Aorta (tissue), 5 donors: ENCODE results near the gene CSF1R. TPM values are rescaled to one million over a fixed set of nuclear protein-coding genes. Genes with fewer than 3 reads are reported as not detected.

Experiments
- ATAC-seq: fragments of 200-7000 bp; cut with Tn5 transposase; one replicate; pipeline ENCODE4 v1.9.1; 2022; ENCODE audit warnings: moderate library complexity; ENCODE audit not compliant: low FRiP score
- DNase-seq, 2 donors: peaks; one replicate each; pipeline ENCODE4 v3.0.0-alpha.2; 2020
- H3K27ac ChIP-seq, 2 donors: one replicate each; pipeline ENCODE4 v1.5.1; 2013; ENCODE audit warnings: low read length in 2 of 2, mild to moderate bottlenecking in 2 of 2, moderate library complexity in 2 of 2, control low read depth in 1 of 2, inconsistent platforms in 1 of 2, low read depth in 1 of 2
- H3K27me3 ChIP-seq, 2 donors: one replicate each; pipeline ENCODE4 v1.6.1; 2013; ENCODE audit warnings: control low read depth in 1 of 2, low read length in 1 of 2, mild to moderate bottlenecking in 1 of 2, moderate library complexity in 1 of 2; ENCODE audit not compliant: insufficient read depth in 2 of 2, control insufficient read depth in 1 of 2
- H3K36me3 ChIP-seq, 2 donors: one replicate each; pipeline ENCODE4 v1.6.1; 2013; ENCODE audit warnings: control low read depth in 1 of 2, low read length in 1 of 2, mild to moderate bottlenecking in 1 of 2; ENCODE audit not compliant: insufficient read depth in 2 of 2, control insufficient read depth in 1 of 2
- H3K4me1 ChIP-seq, 2 donors: one replicate each; pipeline ENCODE4 v1.6.1; 2013; ENCODE audit warnings: low read length in 2 of 2, control low read depth in 1 of 2, mild to moderate bottlenecking in 1 of 2, moderate library complexity in 1 of 2; ENCODE audit not compliant: insufficient read depth in 2 of 2, control insufficient read depth in 1 of 2
- H3K4me3 ChIP-seq, 2 donors: one replicate each; pipeline ENCODE4 v1.5.1; 2013; ENCODE audit warnings: low read length in 2 of 2, control low read depth in 1 of 2, mild to moderate bottlenecking in 1 of 2
- H3K9me3 ChIP-seq: one replicate; pipeline ENCODE4 v1.6.1; 2013; ENCODE audit warnings: mild to moderate bottlenecking, low read length; ENCODE audit not compliant: control insufficient read depth
- WGBS, 2 donors: extraction: QIAGEN DNeasy Blood & Tissue Kit; methylation state at CpG; one replicate each; pipeline ENCODE4 v1.1.7; 2013; 5-methylcytosine and 5-hydroxymethylcytosine counted together
- intact Hi-C, 2 donors: fragments of 100-400 bp; cut with DNase I; formaldehyde crosslinking; loops; one replicate each; pipeline versions ENCODE4 v1.14.2 to v1.15.0; 2022
- polyA plus RNA-seq, 2 donors: library from polyadenylated mRNA; stranded (reverse); fragments of 200-250 nt; gene quantifications; one replicate each; pipeline ENCODE4 v1.2.3, GENCODE V29; 2013
- total RNA-seq, 2 donors: library from RNA; stranded (reverse); fragmentation: NEBNext Ultra II Directional; extraction: Animal tissue kit (Norgen Biotek cat#: 25700); gene quantifications; one replicate each; pipeline ENCODE4 v1.2.1, GENCODE V29; 2021
- donor health status: healthy with polysubstance abuse.
- donor health status: Bipolar disorder and iron deficiency.
- donor health status: DM: no; HTN: no; CAD: no.
- donor health status: DM: no; HTN: no; CAD: no.
- donor health status: DM: yes; HTN: yes; CAD: no.

The CSF1R gene
- total and polyA plus RNA-seq, 4 donors: 3.4 to 125 (median 25.2) TPM

- no peak for DNase-seq
- Histone ChIP-seq H3K27ac (no peak overlapping the region), H3K27me3 (no peaks in the 10 kb centered on the region), H3K4me1 (peaks cover 0 to 5% of the 10 kb centered on the region in 2 donors), H3K9me3 (no peaks in the 10 kb centered on the region), H3K4me3 (no peak overlapping the region), H3K36me3 (peaks cover 2 to 17% of the 10 kb centered on the region in 2 donors)
- WGBS, 2 donors: 71 to 74% methylated on average over 8 of the region's 8 CpGs
- ATAC-seq: no peak
- intact Hi-C loops: loop anchor here (1.0 to 5.0 kb wide), 4 partner anchors 30 to 128 kb away; partner anchors contain the start of genes HMGXB3 (in 1 of the 2) and TIGD6 (in 1 of the 2)
Observed at GRCh38 chr5:150130493-150130922, 44.2 kb upstream of the CSF1R start.

GRCh38 chr5:150129813-150130492, 43.6 kb upstream of the CSF1R start:
- no peaks in the 10 kb centered on the region for H3K9me3 ChIP-seq
- intact Hi-C loops: loop anchor here (1.0 to 5.0 kb wide), 4 partner anchors 31 to 128 kb away; partner anchors contain the start of genes HMGXB3 (in 1 of the 2) and TIGD6 (in 1 of the 2)
- H3K4me3 ChIP-seq: no peak overlapping the region
- WGBS, 2 donors: 13 to 16% methylated on average over 25 of the region's 25 CpGs
- ATAC-seq (peak; percentile 81), DNase-seq (peak; percentile 84 to 91)
- no peak overlapping the region for H3K27ac ChIP-seq
- peaks cover 0 to 4% of the 10 kb centered on the region in 2 donors for H3K4me1 ChIP-seq
- no peaks in the 10 kb centered on the region for H3K27me3 ChIP-seq
- H3K36me3 ChIP-seq: peaks cover 2 to 22% of the 10 kb centered on the region in 2 donors

- Histone ChIP-seq H3K9me3 (no peaks in the 10 kb centered on the region), H3K4me1 (no peaks in the 10 kb centered on the region), H3K36me3 (peaks cover 2 to 22% of the 10 kb centered on the region in 2 donors), H3K27ac (no peak overlapping the region), H3K4me3 (no peak overlapping the region), H3K27me3 (no peaks in the 10 kb centered on the region)
- 48 to 52% methylated on average over 8 of the region's 8 CpGs for WGBS, 2 donors
- DNase-seq (no peak), ATAC-seq (peak; percentile 1)
- intact Hi-C loops: no loop called here
Observed at GRCh38 chr5:150129454-150129812, 43.1 kb upstream of the CSF1R start.

- Histone ChIP-seq H3K4me3 (no peak overlapping the region), H3K9me3 (no peaks in the 10 kb centered on the region), H3K4me1 (no peaks in the 10 kb centered on the region), H3K36me3 (peaks cover 5 to 31% of the 10 kb centered on the region in 2 donors), H3K27ac (no peak overlapping the region), H3K27me3 (no peaks in the 10 kb centered on the region)
- no peak for DNase-seq
- WGBS, 2 donors: 77 to 80% methylated on average over 6 of the region's 6 CpGs
- intact Hi-C loops: no loop called here
- ATAC-seq: no peak
Observed at GRCh38 chr5:150126921-150127265, 40.5 kb upstream of the CSF1R start.

GRCh38 chr5:150126199-150126920, 40.0 kb upstream of the CSF1R start:
- H3K4me3 ChIP-seq: no peak overlapping the region
- H3K27ac ChIP-seq: no peak overlapping the region
- H3K4me1 ChIP-seq: no peaks in the 10 kb centered on the region
- H3K27me3 ChIP-seq: no peaks in the 10 kb centered on the region
- no peaks in the 10 kb centered on the region for H3K9me3 ChIP-seq
- H3K36me3 ChIP-seq: peaks cover 5 to 34% of the 10 kb centered on the region in 2 donors
- DNase-seq (no peak), ATAC-seq (no peak)
- 78 to 80% methylated on average over 10 of the region's 10 CpGs for WGBS, 2 donors
- intact Hi-C loops: no loop called here

- Histone ChIP-seq H3K9me3 (no peaks in the 10 kb centered on the region), H3K27me3 (no peaks in the 10 kb centered on the region), H3K4me1 (no peaks in the 10 kb centered on the region), H3K36me3 (peaks cover 5 to 34% of the 10 kb centered on the region in 2 donors), H3K4me3 (no peak overlapping the region), H3K27ac (no peak overlapping the region)
- DNase-seq (peak in 1 of 2 donors; percentile 66), ATAC-seq (no peak)
- WGBS, 2 donors: 86% methylated on average over 10 of the region's 10 CpGs
- intact Hi-C loops: no loop called here
Observed at GRCh38 chr5:150125334-150125733, 39.0 kb upstream of the CSF1R start.

- Histone ChIP-seq H3K27ac (no peak overlapping the region), H3K4me3 (no peak overlapping the region), H3K9me3 (no peaks in the 10 kb centered on the region), H3K36me3 (peaks cover 9 to 32% of the 10 kb centered on the region in 2 donors), H3K4me1 (no peaks in the 10 kb centered on the region), H3K27me3 (no peaks in the 10 kb centered on the region)
- intact Hi-C loops: no loop called here
- WGBS, 2 donors: 83% methylated on average over 8 of the region's 8 CpGs
- DNase-seq (peak in 1 of 2 donors; percentile 57), ATAC-seq (no peak)
Observed at GRCh38 chr5:150124596-150124995, 38.2 kb upstream of the CSF1R start.

GRCh38 chr5:150124111-150124557, 37.8 kb upstream of the CSF1R start:
- H3K27me3 ChIP-seq: no peaks in the 10 kb centered on the region
- DNase-seq (peak; percentile 36 to 70), ATAC-seq (no peak)
- no peak overlapping the region for H3K27ac ChIP-seq
- intact Hi-C loops: no loop called here
- WGBS, 2 donors: 81 to 82% methylated on average over 11 of the region's 11 CpGs
- peaks cover 9 to 31% of the 10 kb centered on the region in 2 donors for H3K36me3 ChIP-seq
- no peak overlapping the region for H3K4me3 ChIP-seq
- H3K4me1 ChIP-seq: no peaks in the 10 kb centered on the region
- no peaks in the 10 kb centered on the region for H3K9me3 ChIP-seq
